ENCODE measurements around the gene TESK2.

TESK2 gene

GRCh38 chr1:45437323-45437722, 53.6 kb downstream of the TESK2 start:
- no peaks in the 10 kb centered on the region for H3K9me3 Mint-ChIP-seq
- H3K4me1 Mint-ChIP-seq, result peaks cover 8% of the 10 kb centered on the region
- ATAC-seq (ENCODE audit: low read depth) (no peak), DNase-seq (ENCODE audit: low spot score in 2 of 2) (no peak)
- H3K27me3 Mint-ChIP-seq, result no peaks in the 10 kb centered on the region
- H3K27ac Mint-ChIP-seq, result no peak overlapping the region
- peaks cover 4% of the 10 kb centered on the region for H3K36me3 Mint-ChIP-seq
- H3K4me3 Mint-ChIP-seq, result no peak overlapping the region

GRCh38 chr1:45430490-45430889, 60.5 kb downstream of the TESK2 start:
- H3K36me3 Mint-ChIP-seq, result peaks cover 6% of the 10 kb centered on the region
- no peak overlapping the region for H3K27ac Mint-ChIP-seq
- ATAC-seq (ENCODE audit: low read depth), result peak; percentile 27
- DNase-seq (ENCODE audit: low spot score in 2 of 2), result no peak
- no peaks in the 10 kb centered on the region for H3K27me3 Mint-ChIP-seq
- peaks cover 22% of the 10 kb centered on the region for H3K4me1 Mint-ChIP-seq
- no peaks in the 10 kb centered on the region for H3K9me3 Mint-ChIP-seq
- H3K4me3 Mint-ChIP-seq, result no peak overlapping the region

GRCh38 chr1:45429561-45430159, 61.3 kb downstream of the TESK2 start:
- no peaks in the 10 kb centered on the region for H3K27me3 Mint-ChIP-seq
- DNase-seq (ENCODE audit: low spot score in 2 of 2) (no peak), ATAC-seq (ENCODE audit: low read depth) (peak; percentile 45)
- H3K4me1 Mint-ChIP-seq, result peaks cover 22% of the 10 kb centered on the region
- no peak overlapping the region for H3K4me3 Mint-ChIP-seq
- peaks cover 6% of the 10 kb centered on the region for H3K36me3 Mint-ChIP-seq
- H3K27ac Mint-ChIP-seq, result no peak overlapping the region
- H3K9me3 Mint-ChIP-seq, result no peaks in the 10 kb centered on the region

GRCh38 chr1:45423906-45424678, 66.9 kb downstream of the TESK2 start:
- Mint-ChIP-seq H3K4me1 (peaks cover 6% of the 10 kb centered on the region), H3K9me3 (peaks cover 3% of the 10 kb centered on the region), H3K27me3 (no peaks in the 10 kb centered on the region), H3K36me3 (peaks cover 17% of the 10 kb centered on the region), H3K27ac (no peak overlapping the region), H3K4me3 (no peak overlapping the region)
- DNase-seq (ENCODE audit: low spot score in 2 of 2) (no peak), ATAC-seq (ENCODE audit: low read depth) (no peak)

- Mint-ChIP-seq H3K9me3 (peaks cover 3% of the 10 kb centered on the region), H3K4me1 (peaks cover 5% of the 10 kb centered on the region), H3K4me3 (no peak overlapping the region), H3K36me3 (peaks cover 17% of the 10 kb centered on the region), H3K27me3 (no peaks in the 10 kb centered on the region), H3K27ac (no peak overlapping the region)
- DNase-seq (ENCODE audit: low spot score in 2 of 2) (no peak), ATAC-seq (ENCODE audit: low read depth) (no peak)
These were observed 69.0 kb downstream of the TESK2 start for GRCh38 chr1:45421935-45422334.

GRCh38 chr1:45414746-45415145, 76.2 kb downstream of the TESK2 start:
- Mint-ChIP-seq H3K4me3 (no peak overlapping the region), H3K27ac (peak overlapping the region; percentile 88), H3K4me1 (peaks cover 32% of the 10 kb centered on the region), H3K36me3 (peaks cover 7% of the 10 kb centered on the region), H3K9me3 (no peaks in the 10 kb centered on the region), H3K27me3 (no peaks in the 10 kb centered on the region)
- ATAC-seq (ENCODE audit: low read depth), result no peak
- no peak for DNase-seq (ENCODE audit: low spot score in 2 of 2)

GRCh38 chr1:45412899-45413298, 78.1 kb downstream of the TESK2 start:
- Mint-ChIP-seq H3K27ac (peak overlapping the region; percentile 88), H3K4me3 (peak overlapping the region; percentile 53), H3K27me3 (no peaks in the 10 kb centered on the region), H3K36me3 (peaks cover 6% of the 10 kb centered on the region), H3K9me3 (no peaks in the 10 kb centered on the region), H3K4me1 (peaks cover 40% of the 10 kb centered on the region)
- peak; percentile 94 for ATAC-seq (ENCODE audit: low read depth)
- peak; percentile 18 to 46 for DNase-seq (ENCODE audit: low spot score in 2 of 2)

- ATAC-seq (ENCODE audit: low read depth) (no peak), DNase-seq (ENCODE audit: low spot score in 2 of 2) (no peak)
- Mint-ChIP-seq H3K4me3 (no peak overlapping the region), H3K36me3 (peaks cover 5% of the 10 kb centered on the region), H3K9me3 (peaks cover 1% of the 10 kb centered on the region), H3K4me1 (peaks cover 38% of the 10 kb centered on the region), H3K27ac (peak overlapping the region; percentile 88), H3K27me3 (no peaks in the 10 kb centered on the region)
These were observed 79.5 kb downstream of the TESK2 start for GRCh38 chr1:45411510-45411899.

- Mint-ChIP-seq H3K27me3 (no peaks in the 10 kb centered on the region), H3K4me3 (no peak overlapping the region), H3K27ac (peak overlapping the region; percentile 88), H3K4me1 (peaks cover 36% of the 10 kb centered on the region), H3K36me3 (peaks cover 5% of the 10 kb centered on the region), H3K9me3 (peaks cover 1% of the 10 kb centered on the region)
- ATAC-seq (ENCODE audit: low read depth), result no peak
- no peak for DNase-seq (ENCODE audit: low spot score in 2 of 2)
These were observed 80.0 kb downstream of the TESK2 start for GRCh38 chr1:45410850-45411509.

- Mint-ChIP-seq H3K4me3 (no peak overlapping the region), H3K4me1 (peaks cover 34% of the 10 kb centered on the region), H3K9me3 (peaks cover 1% of the 10 kb centered on the region), H3K27ac (peak overlapping the region; percentile 28), H3K27me3 (no peaks in the 10 kb centered on the region), H3K36me3 (peaks cover 5% of the 10 kb centered on the region)
- no peak for ATAC-seq (ENCODE audit: low read depth)
- no peak for DNase-seq (ENCODE audit: low spot score in 2 of 2)
These were observed 81.7 kb downstream of the TESK2 start for GRCh38 chr1:45409276-45409675.

- ATAC-seq (ENCODE audit: low read depth) (peak; percentile 62), DNase-seq (ENCODE audit: low spot score in 2 of 2) (peak in 1 of 2 donors; percentile 9)
- peaks cover 5% of the 10 kb centered on the region for H3K36me3 Mint-ChIP-seq
- no peak overlapping the region for H3K4me3 Mint-ChIP-seq
- H3K4me1 Mint-ChIP-seq, result peaks cover 25% of the 10 kb centered on the region
- no peaks in the 10 kb centered on the region for H3K27me3 Mint-ChIP-seq
- peak overlapping the region; percentile 24 for H3K27ac Mint-ChIP-seq
- peaks cover 1% of the 10 kb centered on the region for H3K9me3 Mint-ChIP-seq
These were observed 83.2 kb downstream of the TESK2 start for GRCh38 chr1:45407629-45408287.

GRCh38 chr1:45405636-45406035, 85.3 kb downstream of the TESK2 start:
- Mint-ChIP-seq H3K4me3 (no peak overlapping the region), H3K4me1 (peaks cover 18% of the 10 kb centered on the region), H3K9me3 (peaks cover 1% of the 10 kb centered on the region), H3K27ac (no peak overlapping the region), H3K27me3 (no peaks in the 10 kb centered on the region), H3K36me3 (peaks cover 5% of the 10 kb centered on the region)
- ATAC-seq (ENCODE audit: low read depth), result no peak
- no peak for DNase-seq (ENCODE audit: low spot score in 2 of 2)

GRCh38 chr1:45403718-45404117, 87.2 kb downstream of the TESK2 start:
- Mint-ChIP-seq H3K9me3 (peaks cover 1% of the 10 kb centered on the region), H3K36me3 (peaks cover 4% of the 10 kb centered on the region), H3K27me3 (no peaks in the 10 kb centered on the region), H3K4me3 (no peak overlapping the region), H3K27ac (no peak overlapping the region), H3K4me1 (peaks cover 15% of the 10 kb centered on the region)
- DNase-seq (ENCODE audit: low spot score in 2 of 2) (no peak), ATAC-seq (ENCODE audit: low read depth) (no peak)

- DNase-seq (ENCODE audit: low spot score in 2 of 2) (no peak), ATAC-seq (ENCODE audit: low read depth) (no peak)
- no peaks in the 10 kb centered on the region for H3K27me3 Mint-ChIP-seq
- peak overlapping the region; percentile 17 for H3K27ac Mint-ChIP-seq
- H3K36me3 Mint-ChIP-seq, result peaks cover 4% of the 10 kb centered on the region
- peaks cover 1% of the 10 kb centered on the region for H3K9me3 Mint-ChIP-seq
- peaks cover 15% of the 10 kb centered on the region for H3K4me1 Mint-ChIP-seq
- H3K4me3 Mint-ChIP-seq, result no peak overlapping the region
These were observed 87.7 kb downstream of the TESK2 start for GRCh38 chr1:45403298-45403697.
